Limb (tissue), 2 donors: ENCODE measurements around the gene ANKUB1.
A peak's percentile ranks its signal among the peaks of the same experiment; 100 is the strongest.

Experiments used
- DNase-seq, 2 donors: peaks; one replicate each; pipeline ENCODE4 v3.0.0-alpha.2; 2016; ENCODE audit errors: extremely low spot score in 2 of 2

The ANKUB1 gene

DNA sequence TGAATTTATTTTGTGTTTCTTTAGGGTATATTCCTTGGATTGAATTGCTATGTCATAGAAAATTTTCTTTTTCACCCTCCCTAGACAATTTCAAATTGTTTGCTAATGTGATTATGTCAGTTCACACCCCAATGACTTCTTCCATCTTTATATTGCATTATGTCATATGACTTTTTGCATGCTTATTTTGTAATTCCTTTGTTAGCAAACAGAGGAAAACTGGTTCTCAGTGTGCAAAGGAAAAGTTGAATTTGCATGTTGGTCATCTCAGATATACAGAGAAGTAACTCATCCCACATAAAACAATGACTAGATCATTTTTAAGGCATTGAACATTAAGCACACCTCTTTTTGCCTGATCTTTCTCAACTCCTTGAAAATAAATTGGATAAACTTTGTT is 17.3 kb upstream of the ANKUB1 start:
- DNase-seq = no peak

DNA sequence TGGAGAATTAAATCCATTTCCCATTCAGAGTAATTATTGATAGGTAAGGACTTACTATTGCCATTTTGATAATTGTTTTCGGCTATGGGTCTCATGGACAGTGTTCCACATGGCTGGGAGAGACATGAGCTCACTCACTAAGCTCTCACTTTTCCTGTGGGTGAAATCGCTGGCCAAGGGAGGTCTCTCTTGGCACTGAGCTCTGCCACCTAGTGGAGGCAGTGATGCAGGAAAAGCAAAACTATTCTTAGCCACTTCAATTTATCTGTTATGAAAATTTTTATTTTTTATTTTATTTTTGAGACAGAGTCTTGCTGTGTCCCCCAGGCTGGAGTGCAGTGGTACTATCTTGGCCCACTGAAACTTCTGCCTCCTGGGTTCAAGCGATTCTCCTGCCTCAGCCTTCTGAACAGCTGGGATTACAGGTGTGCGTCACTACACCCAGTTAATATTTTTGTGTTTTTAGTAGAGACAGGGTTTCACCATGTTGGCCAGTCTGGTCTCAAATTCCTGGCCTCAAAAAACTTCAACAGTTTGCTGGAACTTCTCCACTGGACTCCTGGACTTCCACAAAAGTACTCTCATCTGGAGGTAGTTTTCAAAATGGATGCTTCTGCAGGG is 16.0 kb upstream of the ANKUB1 start:
- DNase-seq = peak; percentile 55 to 63

DNA sequence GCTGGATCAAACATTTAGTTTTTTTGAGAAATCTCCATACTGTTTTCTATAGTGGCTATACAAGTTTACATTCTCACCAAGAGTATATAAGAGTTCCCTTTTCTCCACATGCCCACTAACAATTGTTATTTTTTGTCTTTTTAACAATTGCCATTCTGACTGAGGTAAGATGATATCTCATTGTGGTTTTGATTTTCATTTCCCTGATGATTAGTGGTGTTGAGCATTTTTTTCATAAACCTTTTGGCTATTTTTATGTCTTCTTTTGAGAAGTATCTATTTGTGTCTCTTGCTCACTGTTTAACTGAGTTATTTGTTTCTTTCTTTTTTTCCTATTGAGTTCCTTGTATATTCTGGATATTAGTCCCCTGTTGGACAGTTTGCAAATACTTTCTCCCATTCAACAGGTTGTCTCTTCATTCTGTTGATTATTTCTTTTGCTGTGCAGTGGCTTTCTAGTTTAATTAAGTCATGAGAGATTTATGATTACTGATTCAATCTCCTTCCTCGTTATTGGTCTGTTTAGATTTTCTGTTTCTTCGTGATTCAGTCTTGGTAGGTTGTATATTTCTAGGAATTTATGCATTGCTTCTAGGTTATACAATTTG is 13.9 kb upstream of the ANKUB1 start:
- no peak for DNase-seq

DNA sequence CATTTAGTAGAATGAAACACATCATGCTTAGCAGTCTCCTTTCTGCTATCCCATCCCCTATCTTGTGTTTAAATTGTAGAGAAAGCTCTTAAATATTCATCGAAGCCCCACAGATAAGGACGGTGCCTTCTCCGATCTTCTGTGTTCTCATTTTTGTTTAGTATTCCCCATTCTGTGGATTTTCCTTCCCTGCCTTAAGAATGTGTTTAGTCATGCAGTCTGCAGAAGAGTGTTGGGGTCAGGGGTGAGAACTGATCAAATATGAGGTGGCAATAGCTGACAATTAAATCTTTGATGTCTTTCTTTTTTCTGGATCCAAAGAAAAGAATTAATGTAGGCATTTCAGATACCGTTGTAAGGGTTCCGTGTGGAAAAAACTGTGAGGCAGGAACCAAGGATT is 9.3 kb upstream of the ANKUB1 start:
- no peak for DNase-seq

- no peak for DNase-seq
These were observed 8.8 kb upstream of the ANKUB1 start for GRCh38 chr3:149801195-149801594.

GRCh38 chr3:149800693-149801092 is 8.3 kb upstream of the ANKUB1 start:
- DNase-seq = no peak

- no peak for DNase-seq
These were observed 3.7 kb upstream of the ANKUB1 start for GRCh38 chr3:149796026-149796425.

- no peak for DNase-seq
These were observed 1.7 kb downstream of the ANKUB1 start for GRCh38 chr3:149790698-149791097.

GRCh38 chr3:149790268-149790667 is 2.1 kb downstream of the ANKUB1 start:
- DNase-seq = no peak

- no peak for DNase-seq
These were observed 8.2 kb downstream of the ANKUB1 start for GRCh38 chr3:149784064-149784704.

GRCh38 chr3:149783576-149783975 is 8.8 kb downstream of the ANKUB1 start:
- DNase-seq = peak in 1 of 2 donors; percentile 2

GRCh38 chr3:149781741-149782140 is 10.6 kb downstream of the ANKUB1 start:
- no peak for DNase-seq

DNA sequence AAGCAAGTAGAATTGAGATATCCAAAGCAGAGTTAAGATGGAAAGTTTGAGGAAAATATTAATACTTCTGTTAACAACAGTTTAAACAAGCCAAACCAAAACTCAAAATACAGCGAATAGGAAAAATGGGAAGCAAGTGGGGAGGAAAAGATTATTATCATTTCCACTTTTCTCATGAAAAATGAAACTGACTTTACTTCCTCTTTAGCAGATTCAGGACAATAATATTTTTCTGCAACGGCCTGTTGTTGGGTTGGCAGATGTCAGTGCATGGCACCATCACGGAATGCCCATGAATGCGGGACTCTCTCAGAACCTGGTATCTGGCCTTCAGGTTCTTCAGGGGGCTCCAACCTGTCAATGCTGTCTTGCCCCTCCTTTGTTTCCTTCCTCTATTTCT is 11.1 kb downstream of the ANKUB1 start:
- DNase-seq = no peak

GRCh38 chr3:149777414-149778214 is 14.7 kb downstream of the ANKUB1 start:
- DNase-seq = no peak

DNA sequence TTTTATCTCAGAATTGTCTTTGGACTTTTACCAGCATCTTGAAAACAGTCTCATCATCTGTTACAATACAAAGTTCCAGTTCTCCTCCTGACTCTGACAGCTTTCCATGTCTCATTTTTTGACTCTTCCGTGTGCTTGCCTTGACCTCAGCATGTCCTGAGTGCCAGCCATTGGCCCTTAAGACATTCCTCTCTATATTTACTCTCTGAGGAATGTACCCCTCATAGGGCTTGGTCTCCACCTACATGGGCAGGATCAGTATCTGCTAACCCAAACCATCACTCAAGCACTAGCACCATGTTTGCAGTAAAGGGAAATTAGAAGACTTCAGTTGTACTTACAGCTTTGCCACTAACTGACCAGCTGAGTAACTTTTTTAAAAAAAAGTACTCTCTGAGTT is 16.2 kb downstream of the ANKUB1 start:
- DNase-seq = no peak

- no peak for DNase-seq
These were observed 19.5 kb downstream of the ANKUB1 start for GRCh38 chr3:149772861-149773260.

DNA sequence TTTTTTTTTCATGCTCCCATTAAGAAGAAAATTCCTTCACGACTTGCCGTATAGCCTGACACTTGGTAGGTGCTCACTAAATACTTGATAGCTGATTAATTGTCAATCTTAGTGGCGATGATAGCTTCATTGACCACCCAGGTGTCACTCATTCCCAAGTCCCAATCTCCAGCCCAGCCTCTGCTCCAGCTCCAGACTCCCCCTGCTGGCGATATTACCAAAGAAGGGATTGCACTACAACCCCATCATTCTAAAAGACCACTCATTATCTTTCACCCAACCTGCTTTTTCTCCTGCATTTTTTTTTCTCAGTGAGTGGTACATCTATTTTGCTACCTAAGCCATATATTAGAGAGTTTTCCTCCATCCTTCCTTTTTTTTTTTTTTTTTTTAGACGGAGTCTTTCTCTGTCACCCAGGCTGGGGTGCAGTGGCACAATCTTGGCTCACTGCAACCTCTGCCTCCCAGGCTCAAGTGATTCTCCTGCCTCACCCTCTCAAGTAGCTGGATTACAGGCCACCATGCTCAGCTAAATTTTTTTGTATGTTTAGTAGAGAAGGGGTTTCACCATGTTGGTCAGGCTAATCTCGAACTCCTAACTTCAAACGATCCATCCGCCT is 20.6 kb downstream of the ANKUB1 start:
- peak; percentile 27 to 49 for DNase-seq

DNA sequence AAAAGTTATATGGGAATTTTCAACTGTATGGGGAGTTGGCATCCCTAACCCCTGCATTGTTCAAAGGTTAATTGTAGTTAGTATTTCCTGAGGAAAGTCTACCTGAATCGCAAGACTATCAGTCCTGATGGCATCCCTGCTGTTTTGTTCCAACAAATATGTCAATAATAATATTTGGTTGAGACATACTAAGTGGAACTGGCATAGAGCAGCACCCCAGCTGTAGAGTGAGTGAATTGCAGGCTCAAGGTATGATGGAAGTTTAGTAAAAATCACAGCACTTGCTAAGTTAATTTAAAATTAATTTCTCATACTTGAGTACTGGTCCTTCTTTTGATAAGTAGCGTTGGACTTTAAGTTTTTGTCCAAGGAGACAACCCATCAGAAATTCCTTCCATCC is 22.1 kb downstream of the ANKUB1 start:
- no peak for DNase-seq

DNA sequence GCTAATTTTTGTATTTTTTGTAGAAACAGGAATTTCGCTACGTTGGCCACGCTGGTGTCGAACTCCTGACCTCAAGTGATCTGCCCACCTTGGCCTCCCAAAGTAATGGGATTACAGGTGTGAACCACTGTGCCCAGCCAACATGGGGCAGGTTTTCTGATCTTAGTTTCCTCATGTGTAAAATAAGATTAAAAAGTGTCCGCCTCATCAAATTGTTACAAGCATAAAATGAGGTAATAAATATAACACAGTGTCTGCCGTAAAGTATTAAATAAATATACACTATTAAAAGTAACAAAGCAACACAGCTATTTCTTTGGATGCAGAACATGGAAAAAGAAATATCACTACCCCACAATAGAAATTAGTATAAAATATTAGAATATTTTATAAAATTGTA is 23.6 kb downstream of the ANKUB1 start:
- no peak for DNase-seq

- DNase-seq = no peak
These were observed 24.6 kb downstream of the ANKUB1 start for GRCh38 chr3:149767720-149768119.

GRCh38 chr3:149765762-149766334 is 26.5 kb downstream of the ANKUB1 start:
- DNase-seq = peak in 1 of 2 donors; percentile 33
